Stimulated activated CD4-positive, alpha-beta T cell treated with anti-CD3 and anti-CD28 coated beads, Interleukin-2, amount 100 ng/mL, for 4 hours (primary cell): ENCODE measurements around the gene TNFRSF6B.
A peak's percentile ranks its signal among the peaks of the same experiment; 100 is the strongest.

Experiments used
- DNase-seq: peaks from one replicate; pipeline ENCODE4 v3.0.0-alpha.2; 2020; ENCODE audit warnings: low read depth

Gene TNFRSF6B

GRCh38 chr20:63697868-63698545 lies 1.6 kb downstream of the TNFRSF6B start:
- no peak for DNase-seq

- DNase-seq: peak; percentile 27
These were observed 2.5 kb downstream of the TNFRSF6B start for GRCh38 chr20:63698739-63699465.

GRCh38 chr20:63699466-63700198 lies 3.2 kb downstream of the TNFRSF6B start:
- no peak for DNase-seq

GRCh38 chr20:63700199-63701050 lies 4.0 kb downstream of the TNFRSF6B start:
- DNase-seq: no peak

- no peak for DNase-seq
These were observed 4.5 kb downstream of the TNFRSF6B start for GRCh38 chr20:63701051-63701328.

- no peak for DNase-seq
These were observed 5.0 kb downstream of the TNFRSF6B start for GRCh38 chr20:63701329-63702035.

GRCh38 chr20:63702036-63702665 lies 5.7 kb downstream of the TNFRSF6B start:
- DNase-seq: no peak

GRCh38 chr20:63702751-63703470 lies 6.5 kb downstream of the TNFRSF6B start:
- no peak for DNase-seq

- no peak for DNase-seq
These were observed 7.1 kb downstream of the TNFRSF6B start for GRCh38 chr20:63703471-63703975.

- no peak for DNase-seq
These were observed 7.7 kb downstream of the TNFRSF6B start for GRCh38 chr20:63703976-63704748.

- no peak for DNase-seq
These were observed 8.3 kb downstream of the TNFRSF6B start for GRCh38 chr20:63704749-63705117.

- DNase-seq: no peak
These were observed 9.0 kb downstream of the TNFRSF6B start for GRCh38 chr20:63705232-63706026.

GRCh38 chr20:63706027-63706695 lies 9.7 kb downstream of the TNFRSF6B start:
- DNase-seq: no peak

GRCh38 chr20:63706852-63707557 lies 10.6 kb downstream of the TNFRSF6B start:
- peak; percentile 67 for DNase-seq

GRCh38 chr20:63707558-63708300 lies 11.3 kb downstream of the TNFRSF6B start, which contains the start of the genes ARFRP1 and ZGPAT:
Gene ARFRP1 (minus strand): TSS chr20:63707976. CDS start chr20:63707091, 885 bp downstream.
Gene ZGPAT (plus strand): TSS chr20:63708039. CDS start chr20:63708581, 542 bp downstream.
- DNase-seq: peak; percentile 82
